K562 (cell line): ENCODE results near the gene TOX3. TPM values are rescaled to one million over a fixed set of nuclear protein-coding genes. Genes with fewer than 3 reads are reported as not detected.

Experiments used
- ATAC-seq: fragments of 200-7000 bp; cut with Tn5 transposase; 3 replicates; pipeline ENCODE4 v1.9.1; 2020; ENCODE audit warnings: moderate library complexity
- BruUV-seq: library from RNA; stranded (reverse); fragments of 400-500 nt; replicated peaks from 2 replicates; lab custom pipeline; 2021; lab: Mats Ljungman, UMichigan
- CTCF ChIA-PET: fragments of 300-600 bp; formaldehyde crosslinking; extraction: SDS; loops from one replicate; lab custom pipeline; 2021; ENCODE audit warnings: low intra/inter-chr PET ratio; lab: Yijun Ruan, JAX
- POLR2A ChIA-PET: fragments of 300-600, 350-650 bp; sonication (Branson Sonifier 250); formaldehyde crosslinking; extraction: SDS; loops from one replicate; lab custom pipeline; 2021; ENCODE audit warnings: antibody characterized with exemption, inconsistent platforms; lab: Yijun Ruan, JAX
- DNase-seq, 4 experiments: peaks; one replicate each; pipeline versions ENCODE4 v3.0.0 to v3.0.0-alpha.2; 2011 to 2018; ENCODE audit warnings: low spot score in 3 of 4, mixed read lengths in 3 of 4; ENCODE audit errors: extremely low read depth in 1 of 4
- FAIRE-seq: peaks from 2 replicates; lab custom pipeline; 2011; peaks lifted over from hg19 to GRCh38; lab: Jason Lieb, UNC
- H2AFZ ChIP-seq: 2 replicates; pipeline ENCODE4 v1.6.0; 2011; ENCODE audit warnings: low read depth, low read length, control low read depth, inconsistent platforms
- H3K27ac ChIP-seq: fragments of 200-600 bp; 3 replicates; pipeline ENCODE4 v1.8.0; 2011; ENCODE audit warnings: low read depth, mild to moderate bottlenecking, control low read depth, inconsistent platforms, low read length, moderate library complexity, mixed read lengths; ENCODE audit errors: extremely low read depth
- H3K27me3 ChIP-seq, 2 experiments: fragments of 300-600 bp in 1 of 2; 2 replicates in 1 of 2; 3 replicates in 1 of 2; pipeline versions ENCODE4 v1.6.0 to v1.8.0; 2011; ENCODE audit warnings: inconsistent platforms in 2 of 2, low read length in 2 of 2, mild to moderate bottlenecking in 1 of 2, mixed read lengths in 1 of 2, moderate library complexity in 1 of 2; ENCODE audit not compliant: control insufficient read depth in 2 of 2, insufficient read depth in 2 of 2
- H3K36me3 ChIP-seq: fragments of 300-600 bp; 3 replicates; pipeline ENCODE4 v1.8.0; 2011; ENCODE audit warnings: mild to moderate bottlenecking, low read length, inconsistent platforms; ENCODE audit not compliant: control insufficient read depth, insufficient read depth
- H3K4me1 ChIP-seq, 2 experiments: fragments of 200-600 bp in 1 of 2; replicated peaks in 1 of 2; 2 replicates in 1 of 2; 3 replicates in 1 of 2; pipeline versions ENCODE4 v1.5.1 to v1.8.0; 2011; ENCODE audit warnings: inconsistent platforms in 2 of 2, low read length in 2 of 2, mild to moderate bottlenecking in 1 of 2, mixed read lengths in 1 of 2, moderate library complexity in 1 of 2; ENCODE audit not compliant: control insufficient read depth in 2 of 2, insufficient read depth in 2 of 2
- H3K4me2 ChIP-seq: 2 replicates; pipeline ENCODE4 v1.6.1; 2011; ENCODE audit warnings: low read length, control low read depth, inconsistent platforms, mixed read lengths; ENCODE audit not compliant: insufficient read depth
- H3K4me3 ChIP-seq: fragments of 200-600 bp; sonication (generic), shearing (Covaris generic); 2 replicates; pipeline ENCODE4 v1.5.1; 2016; ENCODE audit warnings: control low read depth, inconsistent platforms
- H3K79me2 ChIP-seq: fragments of 200-600 bp; 3 replicates; pipeline ENCODE4 v1.8.0; 2011; ENCODE audit warnings: low read length, inconsistent platforms; ENCODE audit not compliant: control insufficient read depth, insufficient read depth
- H3K9ac ChIP-seq, 2 experiments: 2 replicates each; pipeline versions ENCODE4 v1.6.0 to v1.6.1; 2011; ENCODE audit warnings: low read depth in 2 of 2, low read length in 2 of 2, control low read depth in 1 of 2, inconsistent platforms in 1 of 2, mild to moderate bottlenecking in 1 of 2, mixed read lengths in 1 of 2; ENCODE audit not compliant: insufficient read depth in 1 of 2
- H3K9me1 ChIP-seq: one replicate; pipeline ENCODE4 v1.6.0; 2011; ENCODE audit warnings: inconsistent platforms, mild to moderate bottlenecking, low read length, moderate library complexity; ENCODE audit not compliant: control insufficient read depth, insufficient read depth
- H3K9me3 ChIP-seq: replicated peaks from 2 replicates; pipeline ENCODE4 v1.5.1; 2011; ENCODE audit warnings: low read depth, low read length, inconsistent platforms; ENCODE audit not compliant: control insufficient read depth, insufficient read depth
- H4K20me1 ChIP-seq: replicated peaks from 2 replicates; pipeline ENCODE4 v1.6.1; 2011; ENCODE audit warnings: low read length, inconsistent platforms, mixed read lengths; ENCODE audit not compliant: control insufficient read depth, insufficient read depth
- COPS2 ChIP-seq: fragments of 450-650 bp; conservative IDR thresholded peaks from 2 replicates; pipeline ENCODE4 v1.6.1; 2016; ENCODE audit warnings: mild to moderate bottlenecking, moderate library complexity
- DIDO1 ChIP-seq: fragments of 450-650 bp; IDR thresholded peaks from 2 replicates; pipeline ENCODE4 v1.6.1; 2016; ENCODE audit warnings: low read depth, missing biosample characterization, missing genetic modification characterization
- FOS ChIP-seq: IDR thresholded peaks from 3 replicates; pipeline ENCODE4 v1.6.1; 2011; ENCODE audit not compliant: insufficient read length; ENCODE audit errors: extremely low read depth
- MCM5 ChIP-seq: fragments of 450-650 bp; IDR thresholded peaks from 2 replicates; pipeline ENCODE4 v1.6.1; 2016; ENCODE audit warnings: low read depth
- NFE2L1 ChIP-seq: fragments of 450-650 bp; IDR thresholded peaks from 2 replicates; pipeline ENCODE4 v1.6.1; 2016; ENCODE audit warnings: missing genetic modification characterization, low read depth, mild to moderate bottlenecking, missing compliant biosample characterization, moderate library complexity, borderline replicate concordance
- SRSF9 ChIP-seq: fragments of 200-400 bp; formaldehyde crosslinking; IDR thresholded peaks from 2 replicates; pipeline ENCODE4 v1.6.1; 2017; ENCODE audit warnings: low read depth, low read length, borderline replicate concordance
- TEAD1 ChIP-seq, 2 experiments: fragments of 450-650 bp in 1 of 2; sonication (generic) in 1 of 2; formaldehyde crosslinking; IDR thresholded peaks; 2 replicates each; pipeline versions ENCODE4 v1.4.0 to v1.8.0; 2020 to 2022; ENCODE audit warnings: mild to moderate bottlenecking in 2 of 2, missing genetic modification reagents in 1 of 2
- ZNF184 ChIP-seq: sonication (generic); formaldehyde crosslinking; IDR thresholded peaks from 2 replicates; pipeline ENCODE4 v1.5.0; 2020; ENCODE audit warnings: missing genetic modification reagents
- ZNF830 ChIP-seq: fragments of 250-450 bp; sonication (Bioruptor Pico); IDR thresholded peaks from 2 replicates; pipeline ENCODE4 v1.5.0; 2021; ENCODE audit warnings: mild to moderate bottlenecking
- WGBS: fragments of 100-300 bp; shearing (Covaris generic); methylation state at CpG from one replicate; pipeline ENCODE4 v1.1.6; 2016; ENCODE audit warnings: low coverage, mixed read lengths; ENCODE audit not compliant: insufficient coverage; ENCODE audit errors: missing lambda C conversion rate; 5-methylcytosine and 5-hydroxymethylcytosine counted together
- in situ Hi-C: fragments of 300-500 bp; cut with MboI; formaldehyde crosslinking; loops from 4 replicates; pipeline ENCODE4 v1.15.0; 2018; ENCODE audit warnings: inconsistent platforms, mixed read lengths
- intact Hi-C: fragments of 100-400 bp; cut with micrococcal nuclease; formaldehyde crosslinking; loops from 2 replicates; pipeline ENCODE4 v1.14.2; 2022
- polyA plus RNA-seq, 8 experiments: library from polyadenylated mRNA; depleted of rRNA in 4 of 8; stranded (reverse) in 5 of 8; unstranded in 3 of 8; fragments of >200 nt; fragmentation: Nextera tagmentation in 2 of 8; fragmentation: Illumina TruSeq in 1 of 8; extraction: Ambion mirVana in 2 of 8; extraction: Trizol in 1 of 8; gene quantifications; 2 replicates each; pipeline versions ENCODE4 v1.2.1 to v1.2.3, GENCODE V29; 2011 to 2014; ENCODE audit warnings: inconsistent platforms in 1 of 8, missing spikeins in 1 of 8
- total RNA-seq, 7 experiments: library from RNA; depleted of rRNA in 6 of 7; stranded (reverse); fragments of >200 nt in 6 of 7; fragmentation: Illumina TruSeq in 2 of 7; extraction: Trizol in 2 of 7; gene quantifications; 2 replicates each; pipeline versions ENCODE4 v1.2.1 to v1.2.3, GENCODE V29; 2011 to 2021; ENCODE audit warnings: low replicate concordance in 1 of 7
- TF ChIP-seq, protein P1 (sequence below): sonication (generic); formaldehyde crosslinking; IDR thresholded peaks from 2 replicates; pipeline ENCODE4 v1.8.0; 2023; ENCODE audit warnings: mild to moderate bottlenecking, missing genetic modification reagents
- TF ChIP-seq, protein P2 (sequence below), 2 experiments: fragments of 450-650 bp in 1 of 2; IDR thresholded peaks; 2 replicates each; pipeline ENCODE4 v1.6.1; 2011 to 2017; ENCODE audit warnings: low read depth in 2 of 2, antibody characterized with exemption in 1 of 2, borderline replicate concordance in 1 of 2, low read length in 1 of 2, mild to moderate bottlenecking in 1 of 2, mixed read lengths in 1 of 2; ENCODE audit not compliant: control insufficient read depth in 1 of 2

Gene TOX3
- total and polyA plus RNA-seq, 9 of the 15 experiments (the other 6 are each of a cell fraction or from before 2014, with no cell fraction given) = not detected

DNA sequence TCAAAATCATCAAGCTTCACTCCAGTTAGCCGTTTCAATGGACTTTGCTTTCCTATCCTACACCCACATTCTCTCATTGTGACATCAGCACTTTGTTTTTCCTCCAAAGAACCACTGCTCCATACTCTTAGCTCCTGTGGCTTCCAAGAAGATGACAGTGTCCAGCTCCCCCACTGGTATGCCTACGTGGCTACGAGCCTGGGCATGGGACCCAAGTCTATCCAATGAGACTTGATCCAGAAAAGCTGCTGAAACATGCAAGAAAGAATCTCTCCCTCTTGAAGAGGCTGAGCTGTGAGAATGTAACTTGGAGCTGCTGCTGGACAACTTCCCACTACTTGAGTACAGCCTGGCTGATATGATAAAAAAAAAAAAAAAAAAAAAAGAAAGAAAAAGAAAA is 9.4 kb downstream of the TOX3 start:
- CTCF ChIA-PET = no interaction called here
- no peak for TF ChIP-seq NFE2L1 (tag)
- TF ChIP-seq SRSF9 = no peak
- TF ChIP-seq COPS2 = no peak
- no peak for TF ChIP-seq ZNF830
- TF ChIP-seq, protein P1, sequence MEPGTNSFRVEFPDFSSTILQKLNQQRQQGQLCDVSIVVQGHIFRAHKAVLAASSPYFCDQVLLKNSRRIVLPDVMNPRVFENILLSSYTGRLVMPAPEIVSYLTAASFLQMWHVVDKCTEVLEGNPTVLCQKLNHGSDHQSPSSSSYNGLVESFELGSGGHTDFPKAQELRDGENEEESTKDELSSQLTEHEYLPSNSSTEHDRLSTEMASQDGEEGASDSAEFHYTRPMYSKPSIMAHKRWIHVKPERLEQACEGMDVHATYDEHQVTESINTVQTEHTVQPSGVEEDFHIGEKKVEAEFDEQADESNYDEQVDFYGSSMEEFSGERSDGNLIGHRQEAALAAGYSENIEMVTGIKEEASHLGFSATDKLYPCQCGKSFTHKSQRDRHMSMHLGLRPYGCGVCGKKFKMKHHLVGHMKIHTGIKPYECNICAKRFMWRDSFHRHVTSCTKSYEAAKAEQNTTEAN = no peak
- TF ChIP-seq, protein P2, sequence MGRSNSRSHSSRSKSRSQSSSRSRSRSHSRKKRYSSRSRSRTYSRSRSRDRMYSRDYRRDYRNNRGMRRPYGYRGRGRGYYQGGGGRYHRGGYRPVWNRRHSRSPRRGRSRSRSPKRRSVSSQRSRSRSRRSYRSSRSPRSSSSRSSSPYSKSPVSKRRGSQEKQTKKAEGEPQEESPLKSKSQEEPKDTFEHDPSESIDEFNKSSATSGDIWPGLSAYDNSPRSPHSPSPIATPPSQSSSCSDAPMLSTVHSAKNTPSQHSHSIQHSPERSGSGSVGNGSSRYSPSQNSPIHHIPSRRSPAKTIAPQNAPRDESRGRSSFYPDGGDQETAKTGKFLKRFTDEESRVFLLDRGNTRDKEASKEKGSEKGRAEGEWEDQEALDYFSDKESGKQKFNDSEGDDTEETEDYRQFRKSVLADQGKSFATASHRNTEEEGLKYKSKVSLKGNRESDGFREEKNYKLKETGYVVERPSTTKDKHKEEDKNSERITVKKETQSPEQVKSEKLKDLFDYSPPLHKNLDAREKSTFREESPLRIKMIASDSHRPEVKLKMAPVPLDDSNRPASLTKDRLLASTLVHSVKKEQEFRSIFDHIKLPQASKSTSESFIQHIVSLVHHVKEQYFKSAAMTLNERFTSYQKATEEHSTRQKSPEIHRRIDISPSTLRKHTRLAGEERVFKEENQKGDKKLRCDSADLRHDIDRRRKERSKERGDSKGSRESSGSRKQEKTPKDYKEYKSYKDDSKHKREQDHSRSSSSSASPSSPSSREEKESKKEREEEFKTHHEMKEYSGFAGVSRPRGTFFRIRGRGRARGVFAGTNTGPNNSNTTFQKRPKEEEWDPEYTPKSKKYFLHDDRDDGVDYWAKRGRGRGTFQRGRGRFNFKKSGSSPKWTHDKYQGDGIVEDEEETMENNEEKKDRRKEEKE (IDR thresholded peaks at IDR 0.05; ENCODE audit: borderline replicate concordance in 1 of 2, control insufficient read depth in 1 of 2, low read depth in 2 of 2, low read length in 1 of 2) = no peak
- TF ChIP-seq TEAD1 (CRISPR knock-in tag; IDR thresholded peaks at IDR 0.05) = no peak
- no peak for TF ChIP-seq DIDO1
- no peak for TF ChIP-seq MCM5
- no peak for TF ChIP-seq ZNF184 (CRISPR knock-in tag)
- TF ChIP-seq FOS = no peak
- ATAC-seq (no peak), DNase-seq (no peak), FAIRE-seq (no peak)
- intact Hi-C loops (no loop called here), in situ Hi-C loops (no loop called here)
- no TSS peak for BruUV-seq
- H3K9me1 ChIP-seq = no peaks in the 10 kb centered on the region
- no peaks in the 10 kb centered on the region for H4K20me1 ChIP-seq
- no peaks in the 10 kb centered on the region for H3K4me1 ChIP-seq
- H3K36me3 ChIP-seq = no peaks in the 10 kb centered on the region
- no peak overlapping the region for H3K9ac ChIP-seq
- H2AFZ ChIP-seq = no peak overlapping the region
- no peak overlapping the region for H3K4me2 ChIP-seq
- POLR2A ChIA-PET = no interaction called here
- no peaks in the 10 kb centered on the region for H3K27me3 ChIP-seq
- H3K79me2 ChIP-seq = no peaks in the 10 kb centered on the region
- no peak overlapping the region for H3K27ac ChIP-seq
- no peaks in the 10 kb centered on the region for H3K9me3 ChIP-seq
- WGBS = 0% methylated on average over 3 of the region's 3 CpGs
- H3K4me3 ChIP-seq = no peak overlapping the region
